ENCODE results near the gene EPHB6. TPM values are rescaled to one million over a fixed set of nuclear protein-coding genes. Genes with fewer than 3 reads are reported as not detected.

The EPHB6 gene
- total RNA-seq, 1 experiment from 2014 or later: 12.6 TPM

DNA sequence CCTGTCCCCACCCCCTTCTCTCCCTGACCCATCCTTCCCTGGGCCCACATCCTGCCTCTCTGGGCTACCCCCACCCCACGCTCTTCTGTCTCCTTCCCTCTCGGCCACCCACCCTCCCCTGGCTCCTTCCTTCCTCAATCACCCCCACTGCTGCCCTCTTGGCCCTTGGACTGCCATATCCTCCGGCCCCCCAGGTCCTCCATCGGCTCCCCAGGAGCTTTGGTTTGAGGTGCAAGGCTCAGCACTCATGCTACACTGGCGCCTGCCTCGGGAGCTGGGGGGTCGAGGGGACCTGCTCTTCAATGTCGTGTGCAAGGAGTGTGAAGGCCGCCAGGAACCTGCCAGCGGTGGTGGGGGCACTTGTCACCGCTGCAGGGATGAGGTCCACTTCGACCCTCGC is 10.9 kb downstream of the EPHB6 start:
- no peak for DNase-seq (ENCODE audit: low read depth, low spot score)
- intact Hi-C loops (cut with micrococcal nuclease): loop anchor here (1.0 kb wide), 2 partner anchors 11 to 233 kb away; no protein-coding TSS in a partner anchor
- no peaks in the 10 kb centered on the region for H3K9me3 ChIP-seq (ENCODE audit: control insufficient read depth in 1 of 2, insufficient read depth in 1 of 2, low read depth in 1 of 2, low read length in 2 of 2)

More for the DNA sequence above, 10.9 kb downstream of the EPHB6 start:
- ChIA-PET POLR2A (no interaction called here), RAD21 (ENCODE audit: low non-redundant PET in 1 of 2, low total read pairs in 2 of 2, uncharacterized antibody in 2 of 2, unreplicated experiment in 2 of 2) (interaction anchor here in 1 of 2 experiments (1.1 kb wide), 1 partner anchor 12 kb away, joined by 3 read pairs; no protein-coding TSS in a partner anchor), CTCF (interaction anchor here (0.6 to 2.2 kb wide), 10 partner anchors 7 to 262 kb away, joined by 3 to 13 read pairs (median 4); partner anchors contain the start of gene EPHB6)
- Histone ChIP-seq H3K4me3 (replicated peaks in 1 of 2; ENCODE audit: low read depth in 1 of 2, low read length in 2 of 2) (no peak overlapping the region), H3K9me2 (ENCODE audit: insufficient read depth) (no peaks in the 10 kb centered on the region), H2AFZ (ENCODE audit: low read depth, low read length, poor library complexity, severe bottlenecking) (no peak overlapping the region), H4K20me1 (ENCODE audit: insufficient read depth) (no peaks in the 10 kb centered on the region), H3K79me2 (ENCODE audit: insufficient read depth, low read length) (no peaks in the 10 kb centered on the region), H3K9ac (ENCODE audit: low read length) (no peak overlapping the region), H3K27ac (ENCODE audit: low read depth, low read length) (no peak overlapping the region), H3K36me3 (ENCODE audit: control insufficient read depth in 1 of 2, insufficient read depth in 2 of 2, low read length in 2 of 2) (no peaks in the 10 kb centered on the region), H3K4me2 (ENCODE audit: low read length) (no peak overlapping the region), H3K4me1 (ENCODE audit: control insufficient read depth in 1 of 2, insufficient read depth in 2 of 2, low read length in 2 of 2) (no peaks in the 10 kb centered on the region), H3K27me3 (ENCODE audit: insufficient read depth, low read length) (no peaks in the 10 kb centered on the region)
- ATAC-seq: no peak
- BruUV-seq (replicated peaks): no TSS peak
- TF ChIP-seq, protein P1, sequence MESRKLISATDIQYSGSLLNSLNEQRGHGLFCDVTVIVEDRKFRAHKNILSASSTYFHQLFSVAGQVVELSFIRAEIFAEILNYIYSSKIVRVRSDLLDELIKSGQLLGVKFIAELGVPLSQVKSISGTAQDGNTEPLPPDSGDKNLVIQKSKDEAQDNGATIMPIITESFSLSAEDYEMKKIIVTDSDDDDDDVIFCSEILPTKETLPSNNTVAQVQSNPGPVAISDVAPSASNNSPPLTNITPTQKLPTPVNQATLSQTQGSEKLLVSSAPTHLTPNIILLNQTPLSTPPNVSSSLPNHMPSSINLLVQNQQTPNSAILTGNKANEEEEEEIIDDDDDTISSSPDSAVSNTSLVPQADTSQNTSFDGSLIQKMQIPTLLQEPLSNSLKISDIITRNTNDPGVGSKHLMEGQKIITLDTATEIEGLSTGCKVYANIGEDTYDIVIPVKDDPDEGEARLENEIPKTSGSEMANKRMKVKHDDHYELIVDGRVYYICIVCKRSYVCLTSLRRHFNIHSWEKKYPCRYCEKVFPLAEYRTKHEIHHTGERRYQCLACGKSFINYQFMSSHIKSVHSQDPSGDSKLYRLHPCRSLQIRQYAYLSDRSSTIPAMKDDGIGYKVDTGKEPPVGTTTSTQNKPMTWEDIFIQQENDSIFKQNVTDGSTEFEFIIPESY (IDR thresholded peaks at IDR 0.05; ENCODE audit: extremely low read depth, insufficient replicate concordance, low read length): no peak
- TF ChIP-seq EZH2phosphoT487 (IDR thresholded peaks at IDR 0.05; ENCODE audit: borderline replicate concordance) (no peak), POLR2A (IDR thresholded peaks at IDR 0.05; ENCODE audit: borderline replicate concordance, extremely low read depth, insufficient read depth, insufficient read length) (no peak), EGR1 (IDR thresholded peaks at IDR 0.05; ENCODE audit: low read depth) (no peak), FOSL1 (IDR thresholded peaks at IDR 0.05; ENCODE audit: low read depth) (no peak), RAD21 (IDR thresholded peaks at IDR 0.05; ENCODE audit: low read depth) (no peak), CBX3 (IDR thresholded peaks at IDR 0.05; ENCODE audit: low read depth) (no peak), SIN3A (IDR thresholded peaks at IDR 0.05; ENCODE audit: low read depth) (no peak), ZNF274 (IDR thresholded peaks at IDR 0.05; ENCODE audit: low read depth, low read length) (no peak), JUND (IDR thresholded peaks at IDR 0.05) (no peak), EZH2 (IDR thresholded peaks at IDR 0.05) (no peak), SP1 (IDR thresholded peaks at IDR 0.05; ENCODE audit: low read depth) (no peak)
- TF ChIP-seq, protein P2, sequence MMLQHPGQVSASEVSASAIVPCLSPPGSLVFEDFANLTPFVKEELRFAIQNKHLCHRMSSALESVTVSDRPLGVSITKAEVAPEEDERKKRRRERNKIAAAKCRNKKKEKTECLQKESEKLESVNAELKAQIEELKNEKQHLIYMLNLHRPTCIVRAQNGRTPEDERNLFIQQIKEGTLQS (IDR thresholded peaks at IDR 0.05): no peak
- TF ChIP-seq, protein P3, sequence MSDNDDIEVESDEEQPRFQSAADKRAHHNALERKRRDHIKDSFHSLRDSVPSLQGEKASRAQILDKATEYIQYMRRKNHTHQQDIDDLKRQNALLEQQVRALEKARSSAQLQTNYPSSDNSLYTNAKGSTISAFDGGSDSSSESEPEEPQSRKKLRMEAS (IDR thresholded peaks at IDR 0.05): no peak
- TF ChIP-seq, protein P4, sequence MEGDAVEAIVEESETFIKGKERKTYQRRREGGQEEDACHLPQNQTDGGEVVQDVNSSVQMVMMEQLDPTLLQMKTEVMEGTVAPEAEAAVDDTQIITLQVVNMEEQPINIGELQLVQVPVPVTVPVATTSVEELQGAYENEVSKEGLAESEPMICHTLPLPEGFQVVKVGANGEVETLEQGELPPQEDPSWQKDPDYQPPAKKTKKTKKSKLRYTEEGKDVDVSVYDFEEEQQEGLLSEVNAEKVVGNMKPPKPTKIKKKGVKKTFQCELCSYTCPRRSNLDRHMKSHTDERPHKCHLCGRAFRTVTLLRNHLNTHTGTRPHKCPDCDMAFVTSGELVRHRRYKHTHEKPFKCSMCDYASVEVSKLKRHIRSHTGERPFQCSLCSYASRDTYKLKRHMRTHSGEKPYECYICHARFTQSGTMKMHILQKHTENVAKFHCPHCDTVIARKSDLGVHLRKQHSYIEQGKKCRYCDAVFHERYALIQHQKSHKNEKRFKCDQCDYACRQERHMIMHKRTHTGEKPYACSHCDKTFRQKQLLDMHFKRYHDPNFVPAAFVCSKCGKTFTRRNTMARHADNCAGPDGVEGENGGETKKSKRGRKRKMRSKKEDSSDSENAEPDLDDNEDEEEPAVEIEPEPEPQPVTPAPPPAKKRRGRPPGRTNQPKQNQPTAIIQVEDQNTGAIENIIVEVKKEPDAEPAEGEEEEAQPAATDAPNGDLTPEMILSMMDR (IDR thresholded peaks at IDR 0.05 in 2 of 3, conservative IDR thresholded peaks at IDR 0.05 in 1 of 3; ENCODE audit: borderline replicate concordance in 1 of 3, insufficient read depth in 1 of 3, low read depth in 2 of 3, low read length in 2 of 3): no peak
